ENCODE data around the gene CDH4.
"Not testable (repeated sequence)": the region's sequence is repeated elsewhere in the genome, so short reads cannot be mapped to it uniquely, and the experiment has no call there.

CDH4 gene

DNA sequence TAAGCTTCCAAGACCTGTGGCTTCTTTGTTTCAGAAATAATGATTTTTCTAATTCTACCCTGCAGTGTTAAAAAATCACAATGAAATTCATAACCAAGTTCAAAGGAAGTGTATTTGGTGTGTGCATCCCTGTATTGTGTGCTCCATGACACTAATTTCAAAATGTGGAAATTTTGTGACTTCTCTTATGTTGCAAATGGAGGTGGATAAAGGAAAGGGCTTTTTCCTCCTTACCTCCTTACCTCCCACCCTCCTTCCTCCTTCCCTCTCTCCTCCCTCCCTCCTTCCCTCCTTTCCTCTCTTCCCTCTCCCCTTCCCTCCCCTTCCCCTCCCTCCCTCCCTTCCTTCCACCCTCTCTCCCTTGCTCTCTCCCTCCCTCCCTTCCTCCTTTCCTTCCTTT, 10.5 kb downstream of the CDH4 start:
- H3K4me3 ChIP-seq (ENCODE audit: low read length in 2 of 2) = no peak overlapping the region
- H3K9me3 ChIP-seq (ENCODE audit: control insufficient read depth in 2 of 2, low read length in 2 of 2) = no peaks in the 10 kb centered on the region
- H3K36me3 ChIP-seq (ENCODE audit: control insufficient read depth in 2 of 2, insufficient read depth in 2 of 2, low read length in 2 of 2) = no peaks in the 10 kb centered on the region

DNA sequence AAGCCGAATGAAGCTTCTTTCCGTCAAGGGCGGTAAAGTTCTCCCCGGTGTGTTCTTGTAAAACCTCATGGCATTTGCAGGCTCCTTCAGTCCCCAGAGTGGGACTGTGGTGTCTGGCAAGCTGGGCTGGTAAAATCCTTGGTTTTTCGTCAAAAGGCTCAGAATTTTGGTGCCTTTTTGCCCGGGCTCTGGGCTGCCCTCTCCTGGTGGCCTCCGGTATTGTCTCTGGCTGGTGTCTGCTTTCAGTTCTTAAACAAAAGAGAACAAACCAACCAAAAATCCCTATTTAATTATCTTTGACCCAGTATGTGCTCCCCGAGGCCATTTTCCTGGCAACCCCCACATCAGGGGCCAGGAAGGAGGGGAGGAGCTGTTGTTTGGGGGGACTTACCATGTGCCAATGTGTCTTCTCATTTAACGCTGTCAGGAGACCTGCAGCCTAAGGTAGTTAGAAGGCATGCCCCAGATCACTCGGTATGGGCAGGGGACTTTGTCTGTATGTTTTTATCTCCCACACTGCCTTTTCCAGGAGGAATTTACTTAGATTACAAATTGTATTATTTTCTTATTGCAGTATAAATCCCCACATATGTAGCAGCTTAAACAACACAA, 11.1 kb downstream of the CDH4 start:
- no peak overlapping the region for H3K9ac ChIP-seq (ENCODE audit: low read depth in 1 of 2, low read length in 2 of 2)
- H3K4me3 ChIP-seq (ENCODE audit: low read length in 2 of 2) = no peak overlapping the region
- H3K27ac ChIP-seq (ENCODE audit: low read depth in 2 of 2, low read length in 2 of 2) = no peak overlapping the region
- H3K4me1 ChIP-seq (ENCODE audit: control insufficient read depth in 2 of 2, insufficient read depth in 2 of 2, low read length in 2 of 2) = no peaks in the 10 kb centered on the region
- H3K27me3 ChIP-seq (ENCODE audit: control insufficient read depth in 2 of 2, insufficient read depth in 2 of 2, low read length in 2 of 2) = no peaks in the 10 kb centered on the region
- no peaks in the 10 kb centered on the region for H3K9me3 ChIP-seq (ENCODE audit: control insufficient read depth in 2 of 2, low read length in 2 of 2)
- no peaks in the 10 kb centered on the region for H3K36me3 ChIP-seq (ENCODE audit: control insufficient read depth in 2 of 2, insufficient read depth in 2 of 2, low read length in 2 of 2)

More for the DNA sequence above, 10.5 kb downstream of the CDH4 start:
- Histone ChIP-seq H3K27me3 (ENCODE audit: control insufficient read depth in 2 of 2, insufficient read depth in 2 of 2, low read length in 2 of 2) (no peaks in the 10 kb centered on the region), H3K4me1 (ENCODE audit: control insufficient read depth in 2 of 2, insufficient read depth in 2 of 2, low read length in 2 of 2) (no peaks in the 10 kb centered on the region), H3K9ac (ENCODE audit: low read depth in 1 of 2, low read length in 2 of 2) (no peak overlapping the region), H3K27ac (ENCODE audit: low read depth in 2 of 2, low read length in 2 of 2) (no peak overlapping the region)

DNA sequence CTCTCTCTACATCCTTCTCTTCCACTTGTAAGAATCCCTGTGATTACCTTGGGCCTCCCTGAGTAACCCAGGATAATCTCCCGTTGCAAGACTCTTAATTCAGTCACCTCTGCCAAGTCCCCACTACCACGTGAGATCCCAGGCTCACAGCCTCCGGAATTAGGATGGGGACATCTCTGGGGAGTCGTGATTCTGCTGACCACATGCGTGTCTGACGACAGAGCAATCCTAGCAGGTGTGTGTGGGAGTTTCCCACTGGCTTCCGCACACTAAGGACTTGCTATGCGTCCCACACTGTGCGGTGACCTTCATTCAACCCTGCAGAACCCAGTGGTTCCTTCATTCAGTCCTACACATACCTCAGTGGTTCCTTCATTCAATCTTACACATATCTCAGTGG, 11.9 kb downstream of the CDH4 start:
- Histone ChIP-seq H3K36me3 (ENCODE audit: control insufficient read depth in 2 of 2, insufficient read depth in 2 of 2, low read length in 2 of 2) (no peaks in the 10 kb centered on the region), H3K4me3 (ENCODE audit: low read length in 2 of 2) (no peak overlapping the region), H3K9ac (ENCODE audit: low read depth in 1 of 2, low read length in 2 of 2) (no peak overlapping the region), H3K4me1 (ENCODE audit: control insufficient read depth in 2 of 2, insufficient read depth in 2 of 2, low read length in 2 of 2) (no peaks in the 10 kb centered on the region), H3K9me3 (ENCODE audit: control insufficient read depth in 2 of 2, low read length in 2 of 2) (no peaks in the 10 kb centered on the region), H3K27me3 (ENCODE audit: control insufficient read depth in 2 of 2, insufficient read depth in 2 of 2, low read length in 2 of 2) (no peaks in the 10 kb centered on the region), H3K27ac (ENCODE audit: low read depth in 2 of 2, low read length in 2 of 2) (no peak overlapping the region)

DNA sequence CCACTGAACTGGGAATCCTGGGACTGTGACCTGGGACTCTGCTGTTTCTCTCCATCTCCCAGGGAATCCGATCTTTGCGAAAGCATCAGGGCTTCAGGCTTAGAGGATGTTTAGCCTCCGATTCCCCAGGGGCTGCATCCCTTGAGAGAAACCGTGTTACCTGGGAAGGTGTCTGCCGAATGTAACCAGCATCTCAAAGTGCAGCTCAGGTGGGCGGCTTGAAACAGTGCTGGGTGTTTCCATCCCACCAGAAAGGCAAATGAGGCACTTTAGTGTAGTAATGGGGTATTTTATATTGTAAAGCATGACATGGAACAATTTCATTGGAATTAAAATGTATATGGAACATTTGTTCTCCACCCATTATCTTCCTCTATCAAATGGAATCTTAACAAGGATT, 15.2 kb downstream of the CDH4 start:
- Histone ChIP-seq H3K9me3 (ENCODE audit: control insufficient read depth in 2 of 2, low read length in 2 of 2) (no peaks in the 10 kb centered on the region), H3K4me1 (ENCODE audit: control insufficient read depth in 2 of 2, insufficient read depth in 2 of 2, low read length in 2 of 2) (no peaks in the 10 kb centered on the region), H3K36me3 (ENCODE audit: control insufficient read depth in 2 of 2, insufficient read depth in 2 of 2, low read length in 2 of 2) (no peaks in the 10 kb centered on the region), H3K9ac (ENCODE audit: low read depth in 1 of 2, low read length in 2 of 2) (no peak overlapping the region), H3K27me3 (ENCODE audit: control insufficient read depth in 2 of 2, insufficient read depth in 2 of 2, low read length in 2 of 2) (no peaks in the 10 kb centered on the region), H3K27ac (ENCODE audit: low read depth in 2 of 2, low read length in 2 of 2) (no peak overlapping the region), H3K4me3 (ENCODE audit: low read length in 2 of 2) (no peak overlapping the region)

DNA sequence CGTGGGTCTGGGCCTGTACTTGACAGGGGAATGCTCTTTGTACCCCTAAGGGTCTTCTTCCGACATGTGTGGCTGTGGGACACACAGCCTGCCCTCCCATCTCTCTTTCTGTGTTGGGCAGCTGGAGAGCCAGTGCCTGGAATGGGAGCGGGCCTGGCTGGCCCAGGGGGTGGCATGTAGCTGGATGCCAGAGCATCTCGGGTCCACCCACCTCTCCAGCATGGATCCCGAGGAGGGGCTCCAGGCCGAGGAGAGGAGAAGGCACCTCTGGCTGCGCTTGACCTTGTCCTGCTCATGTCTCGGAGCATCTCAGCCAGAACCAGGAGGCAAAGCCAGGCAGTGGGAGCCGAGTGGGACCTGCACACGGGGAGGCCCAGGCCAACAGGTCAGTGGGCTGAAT, 16.0 kb downstream of the CDH4 start:
- Histone ChIP-seq H3K4me3 (ENCODE audit: low read length in 2 of 2) (no peak overlapping the region), H3K9ac (ENCODE audit: low read depth in 1 of 2, low read length in 2 of 2) (no peak overlapping the region), H3K9me3 (ENCODE audit: control insufficient read depth in 2 of 2, low read length in 2 of 2) (no peaks in the 10 kb centered on the region), H3K27ac (ENCODE audit: low read depth in 2 of 2, low read length in 2 of 2) (no peak overlapping the region), H3K27me3 (ENCODE audit: control insufficient read depth in 2 of 2, insufficient read depth in 2 of 2, low read length in 2 of 2) (no peaks in the 10 kb centered on the region), H3K4me1 (ENCODE audit: control insufficient read depth in 2 of 2, insufficient read depth in 2 of 2, low read length in 2 of 2) (no peaks in the 10 kb centered on the region), H3K36me3 (ENCODE audit: control insufficient read depth in 2 of 2, insufficient read depth in 2 of 2, low read length in 2 of 2) (no peaks in the 10 kb centered on the region)

DNA sequence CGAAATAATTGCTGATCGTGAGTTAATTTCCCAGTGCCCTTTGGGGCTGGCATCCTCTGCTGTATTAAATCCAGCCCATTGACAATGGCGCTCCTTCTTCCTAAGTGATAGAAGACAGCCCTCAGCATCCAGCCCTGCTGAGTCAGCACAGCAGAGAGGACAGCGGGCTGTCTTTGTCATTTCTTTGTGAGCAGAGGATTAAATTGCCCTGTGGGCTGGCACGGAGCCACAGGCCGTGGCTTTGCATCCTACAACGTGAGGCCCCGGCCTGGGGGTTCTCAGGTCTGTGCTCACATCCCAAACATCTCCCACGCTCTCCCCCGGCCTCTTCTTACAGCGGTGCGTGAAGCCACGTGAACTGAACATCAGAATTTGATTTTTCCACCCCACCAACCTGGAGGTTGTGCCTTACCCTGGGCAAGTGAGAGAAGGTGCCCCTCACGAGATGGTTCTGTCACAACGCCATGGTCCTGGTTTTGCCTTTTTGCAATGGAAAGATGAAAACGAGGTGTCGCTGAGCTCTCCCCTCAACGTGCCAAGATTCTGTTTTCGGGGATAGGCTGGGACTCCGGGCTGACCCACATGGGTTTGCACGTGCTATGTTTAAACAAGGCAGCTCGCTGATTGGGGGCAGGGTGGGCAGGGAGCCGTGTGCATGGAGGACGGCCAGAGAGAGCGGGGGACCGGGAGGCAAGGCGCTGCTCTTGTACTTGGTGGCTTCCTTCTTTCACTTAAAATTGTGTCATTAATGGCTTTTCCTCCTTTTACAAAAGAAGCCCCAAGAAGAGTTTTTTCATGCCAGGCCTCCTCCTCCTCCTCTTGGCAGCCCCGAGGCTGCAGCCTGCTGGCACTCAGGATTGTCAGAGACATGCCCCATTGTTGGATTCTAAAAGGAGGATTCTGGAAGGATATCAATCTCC, 19.5 kb downstream of the CDH4 start:
- Histone ChIP-seq H3K4me1 (ENCODE audit: control insufficient read depth in 2 of 2, insufficient read depth in 2 of 2, low read length in 2 of 2) (no peaks in the 10 kb centered on the region), H3K36me3 (ENCODE audit: control insufficient read depth in 2 of 2, insufficient read depth in 2 of 2, low read length in 2 of 2) (no peaks in the 10 kb centered on the region), H3K27me3 (ENCODE audit: control insufficient read depth in 2 of 2, insufficient read depth in 2 of 2, low read length in 2 of 2) (no peaks in the 10 kb centered on the region), H3K4me3 (ENCODE audit: low read length in 2 of 2) (no peak overlapping the region), H3K9ac (ENCODE audit: low read depth in 1 of 2, low read length in 2 of 2) (no peak overlapping the region), H3K9me3 (ENCODE audit: control insufficient read depth in 2 of 2, low read length in 2 of 2) (peaks cover 0 to 3% of the 10 kb centered on the region in 2 donors), H3K27ac (ENCODE audit: low read depth in 2 of 2, low read length in 2 of 2) (no peak overlapping the region)

DNA sequence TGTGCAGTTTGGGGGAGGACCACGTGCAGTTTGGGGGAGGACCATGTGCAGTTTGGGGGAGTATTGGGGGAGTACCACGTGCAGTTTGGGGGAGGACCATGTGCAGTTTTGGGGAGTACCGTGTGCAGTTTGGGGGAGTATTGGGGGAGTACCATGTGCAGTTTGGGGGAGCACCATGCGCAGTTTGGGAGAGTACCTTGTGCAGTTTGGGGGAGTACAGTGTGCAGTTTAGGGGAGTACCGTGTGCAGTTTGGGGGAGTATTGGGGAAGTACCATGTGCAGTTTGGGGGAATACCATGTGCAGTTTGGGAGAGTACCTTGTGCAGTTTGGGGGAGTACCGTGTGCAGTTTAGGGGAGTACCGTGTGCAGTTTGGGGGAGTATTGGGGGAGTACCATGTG, 21.0 kb downstream of the CDH4 start:
- not testable (repeated sequence) for H3K9ac ChIP-seq (ENCODE audit: low read depth in 1 of 2, low read length in 2 of 2); H3K27me3 ChIP-seq (ENCODE audit: control insufficient read depth in 2 of 2, insufficient read depth in 2 of 2, low read length in 2 of 2); H3K9me3 ChIP-seq (ENCODE audit: control insufficient read depth in 2 of 2, low read length in 2 of 2); H3K36me3 ChIP-seq (ENCODE audit: control insufficient read depth in 2 of 2, insufficient read depth in 2 of 2, low read length in 2 of 2); H3K4me3 ChIP-seq (ENCODE audit: low read length in 2 of 2); H3K4me1 ChIP-seq (ENCODE audit: control insufficient read depth in 2 of 2, insufficient read depth in 2 of 2, low read length in 2 of 2); H3K27ac ChIP-seq (ENCODE audit: low read depth in 2 of 2, low read length in 2 of 2)

DNA sequence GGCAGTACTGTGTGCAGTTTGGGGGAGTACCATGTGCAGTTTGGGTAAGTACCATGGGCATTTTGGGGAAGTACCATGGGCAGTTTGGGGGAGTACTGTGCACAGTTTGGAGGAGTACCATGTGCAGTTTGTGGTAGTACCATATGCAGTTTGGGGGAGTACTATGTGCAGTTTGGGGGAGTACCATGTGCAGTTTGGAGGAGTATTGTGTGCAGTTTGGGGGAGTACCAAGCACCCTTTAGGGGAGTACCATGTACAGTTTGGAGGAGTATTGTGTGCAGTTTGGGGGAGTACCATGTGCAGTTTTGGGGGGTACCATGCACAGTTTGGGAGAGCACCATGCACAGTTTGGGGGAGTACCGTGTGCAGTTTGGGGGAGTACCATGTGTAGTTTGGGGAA, 21.6 kb downstream of the CDH4 start:
- H3K9ac ChIP-seq (ENCODE audit: low read depth in 1 of 2, low read length in 2 of 2); H3K9me3 ChIP-seq (ENCODE audit: control insufficient read depth in 2 of 2, low read length in 2 of 2); H3K4me1 ChIP-seq (ENCODE audit: control insufficient read depth in 2 of 2, insufficient read depth in 2 of 2, low read length in 2 of 2); H3K4me3 ChIP-seq (ENCODE audit: low read length in 2 of 2); H3K27me3 ChIP-seq (ENCODE audit: control insufficient read depth in 2 of 2, insufficient read depth in 2 of 2, low read length in 2 of 2); H3K27ac ChIP-seq (ENCODE audit: low read depth in 2 of 2, low read length in 2 of 2); H3K36me3 ChIP-seq (ENCODE audit: control insufficient read depth in 2 of 2, insufficient read depth in 2 of 2, low read length in 2 of 2): not testable (repeated sequence)

DNA sequence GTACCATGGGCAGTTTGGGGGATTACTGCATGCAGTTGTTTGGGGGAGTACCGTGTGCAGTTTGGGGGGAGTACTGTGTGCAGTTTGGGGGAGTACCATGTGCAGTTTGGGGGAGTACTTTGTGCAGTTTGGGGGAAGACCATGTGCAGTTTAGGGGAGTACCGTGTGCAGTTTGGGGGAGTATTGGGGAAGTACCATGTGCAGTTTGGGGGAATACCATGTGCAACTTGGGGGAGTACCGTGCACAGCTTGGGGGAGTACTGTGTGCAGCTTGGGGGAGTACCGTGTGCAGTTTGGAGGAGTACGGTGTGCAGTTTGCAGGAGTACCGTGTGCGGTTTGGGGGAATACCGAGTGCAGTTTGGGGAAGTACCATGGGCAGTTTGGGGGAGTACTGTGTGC, 22.3 kb downstream of the CDH4 start:
- Histone ChIP-seq H3K27me3 (ENCODE audit: control insufficient read depth in 2 of 2, insufficient read depth in 2 of 2, low read length in 2 of 2) (no peaks in the 10 kb centered on the region), H3K27ac (ENCODE audit: low read depth in 2 of 2, low read length in 2 of 2) (no peak overlapping the region), H3K4me1 (ENCODE audit: control insufficient read depth in 2 of 2, insufficient read depth in 2 of 2, low read length in 2 of 2) (no peaks in the 10 kb centered on the region), H3K4me3 (ENCODE audit: low read length in 2 of 2) (no peak overlapping the region), H3K36me3 (ENCODE audit: control insufficient read depth in 2 of 2, insufficient read depth in 2 of 2, low read length in 2 of 2) (no peaks in the 10 kb centered on the region), H3K9me3 (ENCODE audit: control insufficient read depth in 2 of 2, low read length in 2 of 2) (peaks cover 0 to 3% of the 10 kb centered on the region in 2 donors), H3K9ac (ENCODE audit: low read depth in 1 of 2, low read length in 2 of 2) (no peak overlapping the region)

DNA sequence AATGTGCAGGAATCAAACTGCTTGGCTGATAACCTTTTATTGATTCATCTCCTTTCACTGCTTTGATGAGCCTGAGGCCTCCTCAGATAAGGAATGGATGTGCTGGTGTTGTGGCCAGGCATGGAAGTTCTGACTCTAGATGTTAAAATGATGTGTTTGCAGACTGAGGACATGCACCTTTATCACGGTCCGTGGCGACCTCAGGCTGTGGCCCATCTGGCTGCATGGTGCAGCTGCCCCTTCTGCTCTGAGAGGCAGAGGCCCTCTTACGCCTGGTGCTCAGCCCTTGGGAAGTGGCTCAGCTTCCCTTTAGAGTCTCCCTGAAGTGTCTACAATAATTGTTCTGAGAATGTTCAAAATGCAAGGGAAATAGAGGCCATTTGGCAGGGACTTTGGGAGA, 26.2 kb downstream of the CDH4 start:
- no peaks in the 10 kb centered on the region for H3K4me1 ChIP-seq (ENCODE audit: control insufficient read depth in 2 of 2, insufficient read depth in 2 of 2, low read length in 2 of 2)
- H3K9me3 ChIP-seq (ENCODE audit: control insufficient read depth in 2 of 2, low read length in 2 of 2) = peaks cover 0 to 3% of the 10 kb centered on the region in 2 donors
- no peak overlapping the region for H3K27ac ChIP-seq (ENCODE audit: low read depth in 2 of 2, low read length in 2 of 2)
- H3K4me3 ChIP-seq (ENCODE audit: low read length in 2 of 2) = no peak overlapping the region
- no peaks in the 10 kb centered on the region for H3K36me3 ChIP-seq (ENCODE audit: control insufficient read depth in 2 of 2, insufficient read depth in 2 of 2, low read length in 2 of 2)
- no peak overlapping the region for H3K9ac ChIP-seq (ENCODE audit: low read depth in 1 of 2, low read length in 2 of 2)
- H3K27me3 ChIP-seq (ENCODE audit: control insufficient read depth in 2 of 2, insufficient read depth in 2 of 2, low read length in 2 of 2) = no peaks in the 10 kb centered on the region

Measured in mucosa of rectum (tissue), 2 donors.